Esophagus squamous epithelium (tissue), 4 donors: Measurements from ENCODE around the gene ARHGEF3.

Experiments
- CTCF ChIP-seq, 6 experiments: fragments of 450-650 bp in 4 of 6; fragments of 200-600 bp in 2 of 6; sonication (generic) in 2 of 6; IDR thresholded peaks; one replicate each; pipeline ENCODE4 v1.5.1; 2016 to 2019; ENCODE audit warnings: antibody characterized with exemption in 6 of 6, mild to moderate bottlenecking in 4 of 6, moderate library complexity in 4 of 6
- POLR2A ChIP-seq, 4 donors: fragments of 450-650 bp; IDR thresholded peaks; one replicate each; pipeline ENCODE4 v1.6.1; 2017; ENCODE audit warnings: antibody characterized with exemption in 4 of 4, mild to moderate bottlenecking in 4 of 4, moderate library complexity in 3 of 4

GRCh38 chr3:56787258-56787775 is 14.4 kb downstream of the ARHGEF3 start:
- TF ChIP-seq CTCF (IDR thresholded peaks at IDR 0.05) (no peak), POLR2A (IDR thresholded peaks at IDR 0.05) (no peak)
